ENCODE data around the gene CEP97. TPM values are rescaled to one million over a fixed set of nuclear protein-coding genes. Genes with fewer than 3 reads are reported as not detected.

The CEP97 gene
- total RNA-seq, 1 experiment from 2014 or later: 28.7 TPM

DNA sequence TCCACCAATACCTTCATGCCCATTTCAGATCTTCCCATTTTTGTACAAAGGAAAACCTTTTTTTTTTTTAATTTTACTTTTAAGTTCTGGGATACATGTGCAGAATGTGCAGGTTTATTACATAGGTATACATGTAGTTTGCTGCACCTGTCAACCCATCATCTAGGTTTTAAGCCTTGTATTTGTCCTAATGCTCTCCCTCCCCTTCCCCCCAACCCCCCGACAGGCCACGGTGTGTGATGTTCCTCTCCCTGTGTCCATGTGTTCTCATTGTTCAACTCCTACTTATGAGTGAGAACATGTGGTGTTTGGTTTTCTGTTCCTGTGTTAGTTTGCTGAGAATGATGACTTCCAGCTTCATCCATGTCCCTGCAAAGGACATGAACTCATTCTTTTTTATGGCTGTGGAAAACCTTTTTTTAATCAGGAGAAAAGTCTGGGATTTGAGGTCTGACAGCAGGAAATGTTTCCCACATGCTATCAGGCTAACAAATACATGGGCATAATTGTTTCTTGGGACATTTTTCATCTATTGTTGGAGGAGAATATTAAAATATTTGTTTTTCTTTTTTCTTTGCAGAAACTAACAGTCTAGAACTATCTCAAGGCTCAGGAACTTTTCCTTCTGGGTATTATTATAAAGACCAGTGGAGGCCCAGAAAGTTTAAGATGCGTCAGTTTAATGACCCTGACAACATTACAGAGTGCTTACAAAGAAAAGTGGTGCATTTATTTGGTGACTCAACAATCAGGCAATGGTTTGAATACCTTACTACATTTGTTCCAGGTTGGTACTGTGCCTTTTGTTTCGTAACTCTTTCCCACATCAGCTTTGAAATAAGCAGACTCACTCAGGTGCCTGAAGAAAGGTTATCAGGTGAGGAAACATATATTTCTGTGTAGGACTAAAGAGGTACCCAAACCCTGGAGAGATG is 92.1 kb downstream of the CEP97 start:
- DNase-seq (ENCODE audit: low read depth): peak; percentile 54

DNA sequence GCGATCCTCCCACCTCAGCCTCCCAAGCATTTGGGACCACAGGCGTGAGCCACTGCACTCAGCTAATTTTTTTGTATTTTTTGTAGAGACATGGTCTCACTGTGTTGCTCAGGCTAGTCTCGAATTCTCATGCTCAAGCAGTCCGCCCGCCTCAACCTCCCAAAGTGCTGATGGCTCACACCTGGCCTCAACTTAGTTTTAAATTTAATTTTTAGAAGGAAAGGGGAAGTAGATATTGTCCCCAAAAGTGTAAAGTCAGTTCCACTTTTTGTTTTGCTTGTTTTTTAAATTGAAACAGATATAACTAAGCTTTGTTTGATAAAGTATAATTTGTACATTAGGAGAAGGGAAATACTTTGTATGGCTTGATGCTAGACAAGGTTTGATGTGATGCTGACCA is 93.6 kb downstream of the CEP97 start:
- DNase-seq (ENCODE audit: low read depth): no peak

DNA sequence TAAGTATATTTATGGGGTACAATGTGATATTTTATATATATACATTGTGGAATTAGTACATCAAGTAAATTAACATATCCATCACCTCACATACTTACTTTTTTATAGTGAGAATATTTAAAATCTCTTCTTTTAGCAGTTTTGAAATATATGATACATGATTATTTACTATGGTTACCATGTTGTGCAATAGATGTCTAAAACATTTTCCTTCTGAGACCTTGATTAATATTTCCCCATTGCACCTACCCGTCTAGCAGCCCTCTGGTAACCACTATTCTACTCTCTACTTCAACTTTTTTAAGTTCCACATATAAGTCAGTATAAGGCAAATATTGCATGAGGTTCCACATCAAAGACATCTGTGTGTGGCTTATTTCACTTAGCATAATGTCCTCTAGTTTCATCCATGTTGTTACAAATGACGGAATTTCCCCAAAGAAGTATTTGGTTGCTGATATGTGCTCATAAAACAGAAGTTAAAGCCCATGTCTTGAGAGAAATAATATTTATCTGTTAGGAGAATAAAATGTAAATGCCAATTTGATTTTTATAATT is 95.3 kb downstream of the CEP97 start:
- DNase-seq (ENCODE audit: low read depth): no peak

Other genes starting within 250 kb of the CEP97 start
- gene SENP7, start 211.4 kb upstream of the CEP97 start, total RNA-seq (2014; rRNA removed; shearing (Covaris generic)): 7.8 and 8.6 TPM in 2 replicates
- gene TRMT10C, start 162.7 kb upstream of the CEP97 start, total RNA-seq (2014; rRNA removed; shearing (Covaris generic)): 47.6 and 53.6 TPM in 2 replicates
- 107 and 131 TPM in 2 replicates for gene PCNP, start 150.4 kb upstream of the CEP97 start, total RNA-seq (2014; rRNA removed; shearing (Covaris generic))
- gene ZBTB11, start 47.5 kb upstream of the CEP97 start, total RNA-seq (2014; rRNA removed; shearing (Covaris generic)): 15.6 and 24.8 TPM in 2 replicates
- 1,314 and 1,490 TPM in 2 replicates for gene RPL24, start 37.9 kb upstream of the CEP97 start, total RNA-seq (2014; rRNA removed; shearing (Covaris generic))
- 17.9 and 19.2 TPM in 2 replicates for gene NXPE3, start 54.6 kb downstream of the CEP97 start, total RNA-seq (2014; rRNA removed; shearing (Covaris generic))
- gene NFKBIZ, start 124.9 kb downstream of the CEP97 start, total RNA-seq (2014; rRNA removed; shearing (Covaris generic)): 5.4 and 9.6 TPM in 2 replicates